Measurements from ENCODE around the gene POLRMT.

POLRMT gene

GRCh38 chr19:612941-613340, 20.4 kb downstream of the POLRMT start:
- ChIA-PET POLR2A (no interaction called here), CTCF (no interaction called here)
- no peak for DNase-seq (ENCODE audit: extremely low spot score)
- TF ChIP-seq ELF4 (IDR thresholded peaks at IDR 0.05) = no peak
- no peak for TF ChIP-seq ARNT (IDR thresholded peaks at IDR 0.05)
- TF ChIP-seq TARDBP (IDR thresholded peaks at IDR 0.05) = no peak
- no peak for TF ChIP-seq FOXA1 (IDR thresholded peaks at IDR 0.05)
- TF ChIP-seq PKNOX1 (IDR thresholded peaks at IDR 0.05) = no peak
- TF ChIP-seq FOXK2 (IDR thresholded peaks at IDR 0.05) = no peak
- TF ChIP-seq SUZ12 (IDR thresholded peaks at IDR 0.05) = no peak
- TF ChIP-seq BHLHE40 (IDR thresholded peaks at IDR 0.05; ENCODE audit: borderline replicate concordance) = no peak
- TF ChIP-seq LEF1 (IDR thresholded peaks at IDR 0.05; ENCODE audit: borderline replicate concordance) = no peak
- no peak for TF ChIP-seq FOXM1 (IDR thresholded peaks at IDR 0.05; ENCODE audit: borderline replicate concordance)
- no peak for TF ChIP-seq HDGF (IDR thresholded peaks at IDR 0.05; ENCODE audit: borderline replicate concordance)

GRCh38 chr19:611481-611868, 21.9 kb downstream of the POLRMT start:
- ChIA-PET CTCF (no interaction called here), POLR2A (no interaction called here)
- DNase-seq (ENCODE audit: extremely low spot score) = no peak
- TF ChIP-seq PKNOX1 (IDR thresholded peaks at IDR 0.05) (no peak), FOXM1 (IDR thresholded peaks at IDR 0.05; ENCODE audit: borderline replicate concordance) (no peak), FOXA1 (IDR thresholded peaks at IDR 0.05) (no peak), ARNT (IDR thresholded peaks at IDR 0.05) (no peak), CTBP1 (IDR thresholded peaks at IDR 0.05; ENCODE audit: borderline replicate concordance) (no peak), BHLHE40 (IDR thresholded peaks at IDR 0.05; ENCODE audit: borderline replicate concordance) (no peak), SUZ12 (IDR thresholded peaks at IDR 0.05) (no peak), L3MBTL2 (conservative IDR thresholded peaks at IDR 0.05) (no peak), FOXK2 (IDR thresholded peaks at IDR 0.05) (no peak), TARDBP (IDR thresholded peaks at IDR 0.05) (no peak), SP1 (IDR thresholded peaks at IDR 0.05) (no peak), LEF1 (IDR thresholded peaks at IDR 0.05; ENCODE audit: borderline replicate concordance) (no peak), ELF4 (IDR thresholded peaks at IDR 0.05) (no peak)

GRCh38 chr19:610801-611480, 22.4 kb downstream of the POLRMT start:
- ChIA-PET POLR2A (no interaction called here), CTCF (no interaction called here)
- TF ChIP-seq ARNT (IDR thresholded peaks at IDR 0.05) = no peak
- TF ChIP-seq SUZ12 (IDR thresholded peaks at IDR 0.05) = no peak
- no peak for TF ChIP-seq HDGF (IDR thresholded peaks at IDR 0.05; ENCODE audit: borderline replicate concordance)
- no peak for DNase-seq (ENCODE audit: extremely low spot score)

- no peak for TF ChIP-seq TARDBP (IDR thresholded peaks at IDR 0.05)
- no peak for TF ChIP-seq BHLHE40 (IDR thresholded peaks at IDR 0.05; ENCODE audit: borderline replicate concordance)
- TF ChIP-seq FOXM1 (IDR thresholded peaks at IDR 0.05; ENCODE audit: borderline replicate concordance) = no peak
- no peak for TF ChIP-seq NFRKB (IDR thresholded peaks at IDR 0.05)
- no peak for TF ChIP-seq FOXK2 (IDR thresholded peaks at IDR 0.05)
- no peak for TF ChIP-seq ELF4 (IDR thresholded peaks at IDR 0.05)
- no peak for TF ChIP-seq ARNT (IDR thresholded peaks at IDR 0.05)
- TF ChIP-seq L3MBTL2 (conservative IDR thresholded peaks at IDR 0.05) = no peak
- TF ChIP-seq SUZ12 (IDR thresholded peaks at IDR 0.05) = no peak
- TF ChIP-seq ZNF384 (IDR thresholded peaks at IDR 0.05) = no peak
- no peak for TF ChIP-seq SP1 (IDR thresholded peaks at IDR 0.05)
- DNase-seq (ENCODE audit: extremely low spot score) = no peak
- POLR2A ChIA-PET = no interaction called here
- CTCF ChIA-PET = no interaction called here
These were observed 23.1 kb downstream of the POLRMT start for GRCh38 chr19:610071-610800.

- DNase-seq (ENCODE audit: extremely low spot score) = no peak
These were observed 24.4 kb downstream of the POLRMT start for GRCh38 chr19:609004-609346.

GRCh38 chr19:608155-609003, 25.0 kb downstream of the POLRMT start:
- CTCF ChIA-PET = no interaction called here
- no peak for DNase-seq (ENCODE audit: extremely low spot score)
- TF ChIP-seq ZNF384 (IDR thresholded peaks at IDR 0.05) = no peak
- no peak for TF ChIP-seq LEF1 (IDR thresholded peaks at IDR 0.05; ENCODE audit: borderline replicate concordance)
- no peak for TF ChIP-seq FOXM1 (IDR thresholded peaks at IDR 0.05; ENCODE audit: borderline replicate concordance)
- TF ChIP-seq SP1 (IDR thresholded peaks at IDR 0.05) = no peak
- TF ChIP-seq L3MBTL2 (conservative IDR thresholded peaks at IDR 0.05) = no peak
- TF ChIP-seq PKNOX1 (IDR thresholded peaks at IDR 0.05) = no peak
- no peak for TF ChIP-seq FOXA1 (IDR thresholded peaks at IDR 0.05)
- TF ChIP-seq TARDBP (IDR thresholded peaks at IDR 0.05) = no peak
- no peak for TF ChIP-seq HDGF (IDR thresholded peaks at IDR 0.05; ENCODE audit: borderline replicate concordance)
- TF ChIP-seq NFRKB (IDR thresholded peaks at IDR 0.05) = no peak
- no peak for TF ChIP-seq ARNT (IDR thresholded peaks at IDR 0.05)
- POLR2A ChIA-PET = no interaction called here

More at GRCh38 chr19:609004-609346, 24.4 kb downstream of the POLRMT start:
- ChIA-PET POLR2A (no interaction called here), CTCF (no interaction called here)
- TF ChIP-seq SUZ12 (IDR thresholded peaks at IDR 0.05) (no peak), FOXA1 (IDR thresholded peaks at IDR 0.05) (no peak), TARDBP (IDR thresholded peaks at IDR 0.05) (no peak)

Data from HEK293T (cell line).